G401 (cell line): Measurements from ENCODE around the gene GTF2H2C_2.
A peak's percentile ranks its signal among the peaks of the same experiment; 100 is the strongest.
"Not testable (repeated sequence)": the region's sequence is repeated elsewhere in the genome, so short reads cannot be mapped to it uniquely, and the experiment has no call there.

Source experiments
- DNase-seq: peaks from one replicate; pipeline ENCODE4 v3.0.0-alpha.2; 2015; ENCODE audit warnings: low spot score
- in situ Hi-C: cut with HindIII; loops from 2 replicates; pipeline ENCODE4 v1.10.0; 2016; ENCODE audit warnings: low sequenced_read_pairs, mixed read lengths

GTF2H2C_2 gene

DNA sequence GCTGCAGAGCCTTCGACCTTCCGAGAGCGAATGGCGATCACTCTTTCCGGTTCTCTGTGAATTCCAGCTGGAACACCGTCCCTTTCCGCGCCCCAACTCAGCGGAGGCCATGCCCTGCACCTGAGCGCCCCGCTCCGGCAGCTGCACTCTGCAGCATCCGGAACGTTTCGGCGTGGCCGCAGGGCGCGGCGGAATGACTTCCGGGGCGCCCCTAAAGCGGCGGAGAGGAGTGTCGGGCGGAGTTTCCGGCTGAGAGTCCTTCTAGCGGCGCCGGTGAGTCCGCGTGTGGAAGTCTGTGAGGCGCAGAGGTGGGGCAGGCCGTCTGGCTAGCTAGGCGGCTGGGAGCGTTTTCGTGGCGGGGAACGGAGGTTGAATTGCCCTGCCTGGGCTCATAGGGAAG, at the start of gene GTF2H2C_2:
GTF2H2C_2 (plus strand) TSS at position 252 of the 400 bp plus-strand sequence.
- DNase-seq, in situ Hi-C loops: not testable (repeated sequence)

DNA sequence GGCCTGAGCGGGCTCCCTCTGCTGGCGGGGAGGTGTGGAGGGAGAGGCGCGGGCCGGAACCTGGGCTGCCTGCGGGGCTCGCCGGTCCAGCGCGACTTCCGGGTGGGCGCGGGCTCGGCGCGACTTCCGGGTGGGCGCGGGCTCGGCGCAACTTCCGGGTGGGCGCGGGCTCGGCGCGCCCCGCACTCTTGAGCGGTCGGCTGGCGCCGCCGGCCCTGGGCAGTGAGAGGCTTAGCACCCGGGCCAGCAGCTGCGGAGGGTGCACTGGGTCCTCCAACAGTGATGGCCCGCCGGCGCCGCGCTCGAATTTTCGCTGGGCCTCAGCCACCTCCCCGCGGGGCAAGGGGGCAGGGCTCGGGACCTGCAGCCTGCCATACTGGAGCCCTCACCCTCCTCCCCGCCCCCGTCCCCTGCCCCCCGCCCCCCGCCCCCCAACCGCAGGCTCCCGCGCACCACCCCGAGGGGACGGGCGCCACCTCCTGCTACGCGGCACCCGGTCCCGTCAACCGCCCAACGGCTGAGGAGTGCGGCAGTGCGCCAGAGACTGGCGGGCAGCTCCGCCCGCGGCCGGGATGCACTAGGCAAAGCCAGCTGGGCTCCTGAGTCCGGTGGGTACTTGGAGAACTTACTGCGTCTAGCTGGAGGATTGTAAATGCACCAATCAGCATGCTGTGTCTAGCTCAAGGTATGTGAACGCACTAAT, 14.0 kb upstream of the GTF2H2C_2 start:
- in situ Hi-C loops: not testable (repeated sequence)

DNA sequence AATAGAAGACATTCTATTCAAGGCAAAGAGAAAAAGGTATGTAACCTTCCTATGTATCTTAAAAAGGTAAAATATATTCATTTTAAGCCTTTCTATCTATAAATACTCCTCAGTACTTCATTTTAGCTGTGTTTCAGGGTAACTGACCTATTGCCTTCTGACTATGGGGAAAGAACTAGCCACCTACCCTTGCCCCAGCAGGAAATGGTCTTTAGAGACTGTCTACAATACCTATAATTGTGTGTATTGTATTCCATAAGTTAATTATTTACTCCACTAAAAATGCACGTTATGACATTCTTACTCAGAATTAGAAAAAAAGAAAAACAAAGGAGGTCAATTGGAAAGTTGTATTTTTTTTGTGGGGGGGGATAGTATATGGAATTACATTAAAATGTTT, 6.2 kb downstream of the GTF2H2C_2 start:
- DNase-seq, in situ Hi-C loops: not testable (repeated sequence)

More for the DNA sequence above, 14.0 kb upstream of the GTF2H2C_2 start:
- DNase-seq: peak; percentile 0

DNA sequence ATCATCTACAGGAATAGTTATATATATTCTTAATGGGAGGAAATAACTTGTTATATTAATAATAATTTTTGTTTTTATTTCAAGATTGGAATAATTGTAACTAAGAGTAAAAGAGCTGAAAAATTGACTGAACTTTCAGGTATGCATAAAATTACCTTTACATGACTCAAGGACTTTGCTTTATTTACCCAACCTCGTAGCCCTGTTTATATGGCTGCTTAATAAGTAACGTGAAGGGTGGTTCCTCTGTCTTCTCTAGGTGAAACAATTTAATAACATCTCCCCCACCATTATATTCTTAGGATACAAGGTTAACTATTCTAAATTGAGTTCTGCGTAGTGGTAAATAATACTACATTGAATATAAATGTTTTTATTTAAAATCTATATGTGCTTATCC, 8.0 kb downstream of the GTF2H2C_2 start:
- in situ Hi-C loops: not testable (repeated sequence)

DNA sequence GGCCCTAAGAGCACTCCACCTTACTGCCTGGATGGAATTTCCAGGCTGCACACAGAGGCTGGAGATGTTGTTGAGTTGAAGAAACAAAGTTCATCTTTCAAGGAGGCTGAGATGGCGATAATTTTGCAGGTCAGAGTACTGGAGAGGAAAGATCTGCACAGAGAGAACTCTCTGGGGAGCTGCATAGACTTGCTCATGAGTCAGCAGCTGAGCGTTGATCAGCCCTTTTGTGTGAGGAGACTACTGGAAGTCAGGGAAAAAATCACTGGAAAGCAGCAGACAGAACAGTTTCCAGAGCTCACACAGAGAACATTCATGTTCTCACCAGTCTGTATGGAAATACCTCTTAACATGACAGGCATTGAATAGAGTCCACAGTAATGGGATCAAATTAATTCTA, 23.4 kb downstream of the GTF2H2C_2 start:
- DNase-seq, in situ Hi-C loops: not testable (repeated sequence)

More for the DNA sequence above, 8.0 kb downstream of the GTF2H2C_2 start:
- DNase-seq: not testable (repeated sequence)

DNA sequence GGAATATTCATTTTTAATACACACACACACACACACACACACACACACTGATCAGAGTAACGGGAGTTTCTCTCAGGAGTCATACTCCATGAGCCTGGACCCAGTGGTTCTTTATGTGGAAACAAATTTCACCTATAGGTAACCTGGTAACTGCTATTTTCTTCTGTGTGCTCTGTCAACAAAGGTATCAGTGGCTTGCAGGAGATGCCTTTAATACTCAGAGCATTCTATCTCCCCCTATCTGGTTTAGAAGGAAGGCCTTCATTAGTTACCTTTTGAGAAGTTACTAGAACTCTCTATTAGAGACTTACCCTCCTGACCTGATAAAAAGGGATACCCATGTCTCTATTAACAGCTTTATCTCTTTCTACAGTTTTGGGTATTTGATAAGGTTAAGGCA, 34.4 kb downstream of the GTF2H2C_2 start:
- in situ Hi-C loops, DNase-seq: not testable (repeated sequence)

DNA sequence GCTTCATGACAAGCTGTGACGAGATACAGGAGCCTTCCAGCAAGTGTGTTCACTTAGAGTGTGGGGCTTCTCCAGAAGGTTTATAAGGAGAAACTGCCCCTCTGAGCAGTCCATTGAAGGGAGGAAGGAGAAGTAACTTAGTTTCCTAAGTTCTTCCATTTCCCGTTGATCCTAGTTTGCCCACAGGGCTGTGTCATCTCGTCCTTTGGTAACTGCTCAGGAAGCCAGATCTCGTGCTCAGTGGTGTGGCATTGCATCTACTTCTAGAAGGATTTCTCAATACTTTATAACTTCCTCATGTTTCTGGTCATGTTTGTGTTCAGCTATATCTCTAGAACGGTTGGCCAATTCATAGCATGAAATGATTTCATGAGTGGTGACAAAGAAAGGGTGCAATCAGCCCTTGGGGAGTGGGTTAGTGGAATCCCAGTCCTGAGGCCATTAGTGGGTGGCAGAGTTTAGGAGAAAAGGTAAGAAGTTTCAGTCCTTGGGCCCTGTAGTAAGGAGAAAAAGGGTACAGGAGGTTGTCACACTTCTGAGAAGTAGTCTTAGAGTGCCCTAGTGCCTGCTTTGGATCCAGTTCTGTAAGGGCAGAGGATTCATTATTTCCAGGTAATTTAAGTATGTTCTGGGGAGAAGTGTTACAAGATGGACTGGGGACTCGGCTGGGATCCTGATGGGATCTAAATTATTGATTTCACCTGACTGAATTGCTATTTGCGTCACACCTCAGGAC, 36.2 kb downstream of the GTF2H2C_2 start:
- DNase-seq, in situ Hi-C loops: not testable (repeated sequence)

DNA sequence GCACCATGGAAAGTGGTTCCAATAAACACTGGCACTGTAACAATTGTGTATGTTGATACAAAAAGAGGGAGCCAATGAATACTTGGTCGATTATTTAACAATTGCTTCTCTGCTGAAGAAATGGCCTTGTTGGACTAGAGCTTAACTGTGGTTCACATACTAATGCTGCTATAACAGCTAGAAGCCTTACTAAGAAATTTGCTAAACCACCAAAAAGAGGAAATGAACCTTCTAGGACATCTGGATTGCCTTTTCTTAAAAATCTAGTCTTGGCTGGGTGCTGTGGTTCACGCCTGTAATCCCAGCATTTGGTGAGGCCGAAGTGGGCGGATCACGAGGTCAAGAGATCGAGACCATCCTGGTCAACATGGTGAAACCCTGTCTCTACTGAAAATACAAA, 41.9 kb downstream of the GTF2H2C_2 start:
- in situ Hi-C loops: not testable (repeated sequence)

DNA sequence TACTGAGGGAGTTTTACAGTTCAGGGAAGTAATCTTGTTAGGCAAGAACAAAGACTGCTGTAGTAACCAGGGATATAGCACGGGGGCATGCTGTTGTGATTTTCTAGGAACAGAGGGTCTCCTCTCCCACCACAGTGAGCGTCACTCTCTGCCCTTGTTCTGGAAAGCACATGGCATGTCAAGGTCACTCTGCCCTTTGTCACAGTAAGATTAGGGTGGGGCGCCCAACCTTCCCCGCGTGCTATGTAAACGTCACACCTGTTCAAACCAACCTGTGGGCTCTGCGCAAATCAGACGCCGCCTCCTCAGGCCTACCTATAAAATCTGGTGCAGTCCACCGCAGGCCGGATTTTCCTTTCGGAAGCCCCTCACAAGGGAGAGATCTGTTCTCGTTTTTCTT, 44.0 kb downstream of the GTF2H2C_2 start:
- in situ Hi-C loops, DNase-seq: not testable (repeated sequence)

More for the DNA sequence above, 41.9 kb downstream of the GTF2H2C_2 start:
- not testable (repeated sequence) for DNase-seq

DNA sequence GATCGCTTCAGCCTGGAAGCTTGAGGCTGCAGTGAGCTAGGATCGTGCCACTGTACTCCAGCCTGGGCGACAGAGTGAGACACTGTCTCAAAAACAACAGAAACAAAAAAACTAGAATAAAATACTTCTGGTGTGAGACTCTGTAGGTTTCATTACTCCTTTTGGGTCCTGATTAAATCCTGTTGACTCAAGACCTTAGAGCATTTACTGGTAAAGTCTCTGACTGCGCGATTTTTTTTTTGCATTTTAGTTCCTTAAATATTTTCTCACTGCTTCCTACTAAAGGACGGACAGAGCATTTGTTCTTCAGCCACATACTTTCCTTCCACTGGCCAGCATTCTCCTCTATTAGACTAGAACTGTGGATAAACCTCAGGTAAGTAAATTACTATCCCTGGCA, 46.8 kb downstream of the GTF2H2C_2 start:
- DNase-seq, in situ Hi-C loops: not testable (repeated sequence)

DNA sequence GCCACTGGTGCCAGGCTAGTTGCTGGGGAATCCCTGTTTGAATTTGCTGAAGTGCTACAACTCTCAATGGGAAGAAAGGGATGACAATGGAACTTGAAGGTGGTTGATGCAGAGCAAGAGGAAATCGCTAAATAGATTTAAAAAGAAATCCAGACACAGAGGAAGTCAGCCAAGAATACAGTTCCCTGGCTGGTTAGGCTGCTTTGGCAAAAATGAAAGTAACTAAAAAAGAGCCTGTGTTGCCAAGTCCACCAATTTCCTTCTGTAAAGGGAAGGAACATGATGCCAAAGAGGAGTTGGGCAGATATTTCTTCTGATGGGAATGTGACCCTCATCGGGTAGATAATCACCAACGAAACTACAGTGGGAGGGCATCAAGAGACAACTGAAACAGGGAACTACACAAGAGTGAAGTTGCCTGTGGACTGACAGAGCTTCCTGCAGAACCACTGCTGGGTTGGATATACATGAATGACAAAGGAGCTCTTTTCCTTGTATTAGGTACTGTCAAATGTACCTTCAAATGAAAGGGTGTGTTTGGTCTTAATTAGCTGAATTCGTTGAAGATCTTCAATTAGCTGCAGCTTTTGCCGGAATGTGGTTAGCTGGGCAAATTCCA, 49.0 kb downstream of the GTF2H2C_2 start:
- DNase-seq, in situ Hi-C loops: not testable (repeated sequence)

DNA sequence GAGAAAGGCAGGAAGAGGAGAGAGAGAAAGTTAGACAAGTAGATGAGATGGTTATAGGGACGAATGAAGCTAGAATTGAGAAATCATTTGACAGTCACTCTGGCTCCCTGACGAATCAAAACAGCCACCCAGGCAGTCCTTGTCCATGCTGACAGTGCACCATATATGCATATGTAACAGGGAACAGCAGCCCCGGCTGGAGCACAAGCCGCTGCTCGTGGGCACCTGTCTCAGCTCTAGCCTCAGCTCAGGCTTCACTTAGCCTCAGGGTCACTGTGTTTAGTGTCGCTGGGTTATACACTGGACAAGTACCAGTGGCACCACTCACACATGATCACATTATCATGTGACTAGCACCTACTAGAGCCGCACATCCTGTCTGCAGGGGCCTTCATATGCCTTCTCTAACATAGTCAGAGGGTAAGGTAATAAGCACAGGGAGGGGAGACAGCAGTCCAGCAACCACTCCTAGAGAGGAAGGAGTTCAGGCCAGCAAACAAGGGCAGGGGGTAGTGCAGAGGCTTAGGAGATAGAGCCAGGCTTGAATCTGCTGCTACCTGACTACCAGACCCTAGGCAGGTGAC, 54.9 kb downstream of the GTF2H2C_2 start:
- DNase-seq, in situ Hi-C loops: not testable (repeated sequence)
